ENCODE data around the gene RETREG2. TPM values are rescaled to one million over a fixed set of nuclear protein-coding genes. Genes with fewer than 3 reads are reported as not detected.

The RETREG2 gene
- polyA plus RNA-seq, 1 experiment: 131 TPM

DNA sequence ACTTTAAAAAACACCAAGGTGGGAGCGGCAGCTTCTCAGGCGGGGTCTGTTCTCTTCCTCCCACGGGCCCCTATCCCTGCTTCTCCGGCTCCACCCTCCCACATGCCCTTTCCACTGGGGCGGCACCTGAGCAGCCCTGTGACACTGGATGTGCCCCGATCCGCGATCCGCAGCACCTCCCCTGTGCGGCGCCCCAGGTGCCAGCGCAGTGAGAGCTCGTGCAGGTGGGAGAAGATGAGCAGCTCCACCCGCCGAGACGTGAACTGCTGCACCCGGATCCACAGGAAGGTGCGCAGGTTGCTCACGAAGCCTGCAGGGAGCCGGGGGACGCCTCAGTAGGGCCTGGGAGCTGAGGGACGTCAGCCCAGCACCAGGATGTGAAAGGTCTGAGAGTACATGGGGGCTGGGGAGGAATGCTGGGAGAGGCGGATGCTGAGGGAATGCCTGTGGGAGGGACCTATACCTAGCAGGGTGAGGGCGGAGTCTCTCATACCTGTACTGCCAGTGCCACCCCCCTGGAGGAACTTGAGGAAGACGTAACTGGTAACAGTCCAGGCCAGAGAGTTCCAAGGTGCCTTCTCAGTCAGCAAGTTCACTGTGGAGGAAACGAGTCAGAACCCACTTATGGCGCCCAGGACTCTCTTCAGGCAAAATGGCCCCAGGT, 37.9 kb downstream of the RETREG2 start:
- CTCF ChIA-PET: interaction anchor here (0.7 to 2.1 kb wide), 6 partner anchors 9 to 79 kb away, joined by 3 to 11 read pairs (median 4); partner anchors contain the start of genes DNAJB2 and ZFAND2B
- TF ChIP-seq, protein P1, sequence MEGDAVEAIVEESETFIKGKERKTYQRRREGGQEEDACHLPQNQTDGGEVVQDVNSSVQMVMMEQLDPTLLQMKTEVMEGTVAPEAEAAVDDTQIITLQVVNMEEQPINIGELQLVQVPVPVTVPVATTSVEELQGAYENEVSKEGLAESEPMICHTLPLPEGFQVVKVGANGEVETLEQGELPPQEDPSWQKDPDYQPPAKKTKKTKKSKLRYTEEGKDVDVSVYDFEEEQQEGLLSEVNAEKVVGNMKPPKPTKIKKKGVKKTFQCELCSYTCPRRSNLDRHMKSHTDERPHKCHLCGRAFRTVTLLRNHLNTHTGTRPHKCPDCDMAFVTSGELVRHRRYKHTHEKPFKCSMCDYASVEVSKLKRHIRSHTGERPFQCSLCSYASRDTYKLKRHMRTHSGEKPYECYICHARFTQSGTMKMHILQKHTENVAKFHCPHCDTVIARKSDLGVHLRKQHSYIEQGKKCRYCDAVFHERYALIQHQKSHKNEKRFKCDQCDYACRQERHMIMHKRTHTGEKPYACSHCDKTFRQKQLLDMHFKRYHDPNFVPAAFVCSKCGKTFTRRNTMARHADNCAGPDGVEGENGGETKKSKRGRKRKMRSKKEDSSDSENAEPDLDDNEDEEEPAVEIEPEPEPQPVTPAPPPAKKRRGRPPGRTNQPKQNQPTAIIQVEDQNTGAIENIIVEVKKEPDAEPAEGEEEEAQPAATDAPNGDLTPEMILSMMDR (IDR thresholded peaks at IDR 0.05; ENCODE audit: insufficient read depth, low read depth, low read length): no peak
- POLR2A ChIA-PET: no interaction called here

DNA sequence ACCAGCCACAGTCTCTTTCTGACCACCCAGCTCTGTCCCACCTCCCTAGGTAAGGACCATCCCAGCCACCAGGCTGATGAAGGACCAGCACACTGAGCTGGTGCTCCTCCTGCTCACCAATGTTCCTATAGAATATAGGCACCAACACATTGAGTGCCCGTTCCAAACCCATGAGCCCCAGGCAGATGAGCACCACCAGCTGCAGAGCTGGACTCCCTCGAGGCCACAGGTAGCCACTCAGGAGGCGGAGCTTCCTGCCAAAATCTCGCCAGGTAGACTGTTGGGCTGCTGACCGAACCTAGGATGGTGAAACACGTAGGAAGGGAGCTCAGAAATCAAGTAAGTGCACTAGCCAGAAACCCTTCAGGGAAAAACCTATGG, 38.5 kb downstream of the RETREG2 start:
- DNase-seq (ENCODE audit: low read depth): no peak
- ChIA-PET POLR2A (no interaction called here), CTCF (interaction anchor here (0.9 to 2.1 kb wide), 7 partner anchors 10 to 79 kb away, joined by 3 to 11 read pairs (median 4); partner anchors contain the start of genes DNAJB2, GLB1L, STK16 and ZFAND2B)
- peaks cover 29% of the 10 kb centered on the region for H3K36me3 ChIP-seq (ENCODE audit: control insufficient read depth, insufficient read depth, low read length)
- no peak overlapping the region for H3K4me3 ChIP-seq (ENCODE audit: low read depth, low read length)
- H3K27me3 ChIP-seq (ENCODE audit: control insufficient read depth, insufficient read depth, low read length): no peaks in the 10 kb centered on the region
- TF ChIP-seq, protein P1 (IDR thresholded peaks at IDR 0.05; ENCODE audit: insufficient read depth, low read depth, low read length): no peak

More for the DNA sequence above, 37.9 kb downstream of the RETREG2 start:
- Histone ChIP-seq H3K27me3 (ENCODE audit: control insufficient read depth, insufficient read depth, low read length) (no peaks in the 10 kb centered on the region), H3K4me3 (ENCODE audit: low read depth, low read length) (no peak overlapping the region), H3K36me3 (ENCODE audit: control insufficient read depth, insufficient read depth, low read length) (peaks cover 26% of the 10 kb centered on the region)
- no peak for DNase-seq (ENCODE audit: low read depth)

DNA sequence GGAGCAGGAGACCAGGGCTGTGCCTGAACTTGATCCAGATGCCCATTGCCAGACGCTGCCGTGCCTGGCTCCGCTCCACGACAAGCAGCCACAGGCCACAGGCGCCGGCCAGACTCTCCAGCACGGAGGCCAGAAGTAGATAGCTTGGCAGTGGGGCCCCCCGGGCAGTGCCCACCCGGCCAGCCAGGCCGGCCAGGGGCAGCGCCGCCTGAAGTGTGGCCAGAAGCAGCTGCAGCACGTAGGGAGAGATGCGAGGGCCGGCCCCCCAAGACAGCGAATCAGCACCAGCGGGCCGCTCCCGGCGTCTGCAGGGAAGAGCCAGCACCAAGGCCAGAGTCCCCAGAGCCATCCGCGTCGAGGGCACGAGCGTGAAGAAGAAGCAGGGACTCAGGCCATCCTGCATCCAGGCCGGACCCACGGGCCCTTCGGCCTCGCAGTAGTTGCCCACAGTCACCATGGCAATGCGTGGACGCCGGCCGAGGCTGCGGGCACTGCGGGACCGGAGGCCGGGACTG, 40.2 kb downstream of the RETREG2 start:
- TF ChIP-seq, protein P1 (IDR thresholded peaks at IDR 0.05; ENCODE audit: insufficient read depth, low read depth, low read length): no peak
- peak overlapping the region; percentile 43 for H3K4me3 ChIP-seq (ENCODE audit: low read depth, low read length)
- H3K27me3 ChIP-seq (ENCODE audit: control insufficient read depth, insufficient read depth, low read length): no peaks in the 10 kb centered on the region
- no peak for DNase-seq (ENCODE audit: low read depth)
- peaks cover 37% of the 10 kb centered on the region for H3K36me3 ChIP-seq (ENCODE audit: control insufficient read depth, insufficient read depth, low read length)
- CTCF ChIA-PET: interaction anchor here (0.7 to 2.3 kb wide), 12 partner anchors 9 to 1663 kb away, joined by 3 to 13 read pairs (median 4); partner anchors contain the start of gene NHEJ1
- POLR2A ChIA-PET: interaction anchor here (0.6 kb wide), 2 partner anchors 9 to 10 kb away, joined by 3 read pairs; no protein-coding TSS in a partner anchor

DNA sequence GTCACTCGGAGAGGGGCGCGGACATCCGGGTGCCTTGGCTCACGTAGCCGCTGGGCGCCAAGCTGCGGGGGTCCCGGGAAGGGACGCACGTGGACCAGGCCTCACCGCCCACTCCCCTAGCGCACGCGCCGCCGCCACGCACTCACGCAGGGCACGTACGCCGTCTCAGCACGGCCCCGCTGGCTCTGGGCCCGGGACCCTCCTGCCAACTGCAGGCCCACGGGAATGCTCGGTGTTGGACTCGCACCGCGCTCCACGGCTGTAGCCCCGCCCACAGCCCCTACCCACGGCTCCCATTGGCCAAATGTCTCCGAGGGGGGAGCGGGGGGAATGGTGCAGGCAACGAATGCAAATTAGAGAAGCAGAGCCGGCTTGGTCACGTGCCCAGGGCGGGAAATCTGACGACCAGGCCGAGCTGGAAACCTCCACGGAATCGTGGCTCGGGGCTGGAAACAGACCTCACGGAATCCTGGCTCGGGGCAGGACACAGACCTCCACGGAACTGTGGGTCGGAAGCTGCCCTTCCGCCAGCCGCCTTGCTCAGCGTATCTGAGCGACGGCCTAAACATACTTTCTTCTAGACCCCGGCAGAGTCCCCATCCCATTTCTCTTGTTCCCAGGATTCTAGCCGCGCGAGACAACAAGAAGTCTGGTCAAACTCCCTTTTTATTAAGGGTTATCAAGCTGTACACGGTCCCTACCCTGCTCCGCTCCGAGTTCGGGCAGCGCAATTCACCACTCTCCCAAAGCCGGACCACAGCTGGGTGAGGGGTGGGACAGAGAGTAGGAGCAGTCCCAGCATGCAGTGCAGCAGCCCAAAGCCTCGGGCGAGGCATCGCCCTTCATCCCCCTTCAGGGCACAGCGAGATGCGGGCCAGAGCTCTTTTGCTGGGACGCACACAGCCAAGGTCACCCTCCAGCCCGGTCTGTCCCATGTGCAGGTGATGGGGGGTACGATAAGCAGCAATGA, 40.9 kb downstream of the RETREG2 start, which contains the start of gene ABCB6:
Gene ABCB6, minus strand, starts transcription at position 227 of the 970 bp plus-strand sequence. CDS start 285 bp downstream, outside the sequence.
- peak; percentile 54 for DNase-seq (ENCODE audit: low read depth)
- CTCF ChIA-PET: interaction anchor here (0.7 to 2.3 kb wide), 10 partner anchors 9 to 1662 kb away, joined by 3 to 13 read pairs (median 3); partner anchors contain the start of genes DNAJB2 and NHEJ1
- POLR2A ChIA-PET: interaction anchor here (0.8 kb wide), 1 partner anchor 12 kb away, joined by 3 read pairs; the partner anchor contains the start of gene ZFAND2B
- Histone ChIP-seq H3K27me3 (ENCODE audit: control insufficient read depth, insufficient read depth, low read length) (no peaks in the 10 kb centered on the region), H3K4me3 (ENCODE audit: low read depth, low read length) (peak within 1 kb of the TSS; percentile 43), H3K36me3 (ENCODE audit: control insufficient read depth, insufficient read depth, low read length) (peaks cover 42% of the 10 kb centered on the region)
- TF ChIP-seq, protein P1 (IDR thresholded peaks at IDR 0.05; ENCODE audit: insufficient read depth, low read depth, low read length): no peak

Data from BJ (cell line).